ENCODE measurements around the gene FITM2.

DNA sequence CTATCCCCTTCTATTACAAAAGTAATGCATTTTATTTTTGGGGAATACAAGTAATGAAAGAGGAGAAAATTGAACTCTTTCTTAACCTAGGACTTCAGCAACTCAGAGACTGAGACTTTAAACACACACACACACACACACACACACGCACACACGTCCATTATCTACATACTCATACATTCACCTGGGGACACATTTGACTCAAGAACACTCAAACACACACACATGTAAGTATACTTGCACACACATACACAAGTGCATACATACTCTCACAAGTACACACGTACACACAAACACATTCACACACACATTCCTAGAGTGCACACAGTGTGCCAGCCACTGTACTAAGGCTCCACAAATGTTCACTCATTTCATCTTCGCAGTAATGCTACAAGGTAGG is 23.7 kb upstream of the FITM2 start:
- no peak for TF ChIP-seq EZH2phosphoT487 (IDR thresholded peaks at IDR 0.05; ENCODE audit: borderline replicate concordance, low read length)
- TF ChIP-seq, protein P1, sequence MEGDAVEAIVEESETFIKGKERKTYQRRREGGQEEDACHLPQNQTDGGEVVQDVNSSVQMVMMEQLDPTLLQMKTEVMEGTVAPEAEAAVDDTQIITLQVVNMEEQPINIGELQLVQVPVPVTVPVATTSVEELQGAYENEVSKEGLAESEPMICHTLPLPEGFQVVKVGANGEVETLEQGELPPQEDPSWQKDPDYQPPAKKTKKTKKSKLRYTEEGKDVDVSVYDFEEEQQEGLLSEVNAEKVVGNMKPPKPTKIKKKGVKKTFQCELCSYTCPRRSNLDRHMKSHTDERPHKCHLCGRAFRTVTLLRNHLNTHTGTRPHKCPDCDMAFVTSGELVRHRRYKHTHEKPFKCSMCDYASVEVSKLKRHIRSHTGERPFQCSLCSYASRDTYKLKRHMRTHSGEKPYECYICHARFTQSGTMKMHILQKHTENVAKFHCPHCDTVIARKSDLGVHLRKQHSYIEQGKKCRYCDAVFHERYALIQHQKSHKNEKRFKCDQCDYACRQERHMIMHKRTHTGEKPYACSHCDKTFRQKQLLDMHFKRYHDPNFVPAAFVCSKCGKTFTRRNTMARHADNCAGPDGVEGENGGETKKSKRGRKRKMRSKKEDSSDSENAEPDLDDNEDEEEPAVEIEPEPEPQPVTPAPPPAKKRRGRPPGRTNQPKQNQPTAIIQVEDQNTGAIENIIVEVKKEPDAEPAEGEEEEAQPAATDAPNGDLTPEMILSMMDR (IDR thresholded peaks at IDR 0.05; ENCODE audit: low read depth, low read length, poor library complexity, severe bottlenecking) = no peak

All from DOHH2 (cell line).